HepG2 (cell line): ENCODE results near the gene ST6GALNAC4. TPM values are rescaled to one million over a fixed set of nuclear protein-coding genes. Genes with fewer than 3 reads are reported as not detected.

Source experiments
- CEBPB ChIP-seq: IDR thresholded peaks from 2 replicates; pipeline ENCODE4 v1.6.1; 2011; ENCODE audit warnings: low read depth, low read length, improper control_type of control experiment, borderline replicate concordance
- DRAP1 ChIP-seq: IDR thresholded peaks from 2 replicates; pipeline ENCODE4 v1.6.1; 2016; ENCODE audit warnings: missing genetic modification reagents, missing compliant biosample characterization
- NR3C1 ChIP-seq: sonication (generic); formaldehyde crosslinking; IDR thresholded peaks from 2 replicates; pipeline ENCODE4 v1.4.0; 2020; ENCODE audit warnings: missing genetic modification reagents
- NRL ChIP-seq: sonication (generic); formaldehyde crosslinking; IDR thresholded peaks from 2 replicates; pipeline ENCODE4 v1.5.0; 2020; ENCODE audit warnings: missing genetic modification reagents, mild to moderate bottlenecking, moderate library complexity, borderline replicate concordance
- SMARCE1 ChIP-seq: fragments of 450-650 bp; IDR thresholded peaks from 2 replicates; pipeline ENCODE4 v1.6.1; 2017; ENCODE audit warnings: borderline replicate concordance
- SNAPC4 ChIP-seq: sonication (generic); formaldehyde crosslinking; IDR thresholded peaks from 2 replicates; pipeline ENCODE4 v1.4.0; 2020; ENCODE audit warnings: mild to moderate bottlenecking, missing genetic modification reagents
- SP2 ChIP-seq: sonication (generic); formaldehyde crosslinking; IDR thresholded peaks from 2 replicates; pipeline ENCODE4 v1.5.1; 2020; ENCODE audit warnings: mild to moderate bottlenecking, missing genetic modification reagents
- TBL1XR1 ChIP-seq: fragments of 150-350 bp; IDR thresholded peaks from 2 replicates; pipeline ENCODE4 v1.6.1; 2014; ENCODE audit warnings: borderline replicate concordance, low read length; ENCODE audit not compliant: partially characterized antibody
- THAP11 ChIP-seq: IDR thresholded peaks from 2 replicates; pipeline ENCODE4 v1.6.1; 2016; ENCODE audit warnings: missing biosample characterization, missing genetic modification reagents
- ZFP82 ChIP-seq: sonication (generic); formaldehyde crosslinking; IDR thresholded peaks from 2 replicates; pipeline ENCODE4 v1.5.1; 2020; ENCODE audit warnings: mild to moderate bottlenecking, missing genetic modification reagents, borderline replicate concordance
- ZNF274 ChIP-seq: sonication (generic); formaldehyde crosslinking; IDR thresholded peaks from 2 replicates; pipeline ENCODE4 v1.5.1; 2020; ENCODE audit warnings: mild to moderate bottlenecking, missing genetic modification reagents
- ZNF724P ChIP-seq: sonication (generic); formaldehyde crosslinking; IDR thresholded peaks from 2 replicates; pipeline ENCODE4 v1.8.0; 2022; ENCODE audit warnings: missing genetic modification reagents, borderline replicate concordance
- ZNF747 ChIP-seq: sonication (generic); formaldehyde crosslinking; IDR thresholded peaks from 2 replicates; pipeline ENCODE4 v1.8.1; 2023; ENCODE audit warnings: missing genetic modification reagents, mild to moderate bottlenecking, borderline replicate concordance
- ZNF766 ChIP-seq: sonication (generic); formaldehyde crosslinking; IDR thresholded peaks from 2 replicates; pipeline ENCODE4 v1.5.0; 2020; ENCODE audit warnings: missing genetic modification reagents, borderline replicate concordance
- polyA plus RNA-seq, 8 experiments: library from polyadenylated mRNA; depleted of rRNA in 3 of 8; stranded (reverse) in 7 of 8; unstranded in 1 of 8; fragments of >200 nt; fragmentation: Illumina TruSeq in 4 of 8; extraction: Trizol in 4 of 8; gene quantifications; 2 replicates each; pipeline versions ENCODE4 v1.2.1 to v1.2.3, GENCODE V29; 2011 to 2016; ENCODE audit warnings: low read depth in 4 of 8, missing spikeins in 1 of 8, mixed read lengths in 1 of 8; ENCODE audit not compliant: insufficient read depth in 1 of 8
- total RNA-seq, 5 experiments: library from RNA; depleted of rRNA; stranded (reverse); fragments of >200 nt; fragmentation: Illumina TruSeq; extraction: Trizol; gene quantifications; 2 replicates each; pipeline ENCODE4 v1.2.3, GENCODE V29; 2016; ENCODE audit warnings: low read depth in 1 of 5
- TF ChIP-seq, protein P1 (sequence below): sonication (generic); formaldehyde crosslinking; IDR thresholded peaks from 2 replicates; pipeline ENCODE4 v1.8.1; 2023; ENCODE audit warnings: mild to moderate bottlenecking, moderate library complexity, missing genetic modification reagents
- TF ChIP-seq, protein P2 (sequence below): sonication (generic); formaldehyde crosslinking; IDR thresholded peaks from 2 replicates; pipeline ENCODE4 v1.5.1; 2020; ENCODE audit warnings: mild to moderate bottlenecking, missing genetic modification reagents, borderline replicate concordance

Gene ST6GALNAC4
- total and polyA plus RNA-seq, 2 of the 13 experiments (the other 11 are each of a cell fraction or from before 2014, with no cell fraction given) = 18.8 to 27.7 TPM

DNA sequence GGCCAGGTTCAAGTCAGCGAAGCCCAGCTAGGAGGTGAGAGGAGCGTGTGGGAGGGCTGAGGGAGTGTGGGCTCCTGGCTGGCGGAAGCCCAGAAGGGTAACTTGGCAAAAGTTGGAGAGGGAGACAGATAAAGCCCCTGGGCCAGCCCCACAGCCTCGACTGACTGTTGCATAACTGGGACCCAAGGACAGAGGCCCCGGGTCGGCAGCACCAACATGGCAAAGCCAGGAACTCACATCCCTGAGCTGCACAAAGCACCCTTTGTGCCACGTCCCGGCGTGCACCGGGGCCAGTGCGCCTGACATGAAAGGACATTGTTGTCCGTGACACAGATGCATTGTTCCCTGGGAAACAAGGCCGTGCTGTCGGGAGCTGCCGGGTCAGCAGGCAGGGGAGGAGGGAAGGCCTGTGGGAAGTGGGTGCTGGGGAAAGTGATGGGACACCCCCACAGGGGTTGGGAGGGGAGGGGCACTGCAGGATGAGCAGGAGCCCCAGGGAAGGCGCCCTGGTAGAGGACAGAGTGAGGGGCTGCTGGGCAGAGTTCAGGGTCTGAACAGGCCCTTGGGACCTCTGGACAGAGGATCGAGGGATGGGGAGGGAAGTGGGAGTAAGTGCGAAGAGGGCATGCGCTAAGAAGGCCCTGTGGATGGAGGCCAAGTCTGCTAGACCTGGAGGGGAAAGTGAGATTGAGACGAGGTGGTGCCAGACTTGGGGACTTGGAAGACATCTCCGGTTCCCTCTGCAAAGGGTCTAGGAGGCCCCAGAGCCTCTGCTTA, 33.9 kb upstream of the ST6GALNAC4 start (continued):
- TF ChIP-seq SNAPC4 (CRISPR knock-in tag) = peak; percentile 82
- peak; percentile 33 for TF ChIP-seq TBL1XR1
- peak; percentile 90 for TF ChIP-seq DRAP1 (CRISPR knock-in tag)
- TF ChIP-seq, protein P1, sequence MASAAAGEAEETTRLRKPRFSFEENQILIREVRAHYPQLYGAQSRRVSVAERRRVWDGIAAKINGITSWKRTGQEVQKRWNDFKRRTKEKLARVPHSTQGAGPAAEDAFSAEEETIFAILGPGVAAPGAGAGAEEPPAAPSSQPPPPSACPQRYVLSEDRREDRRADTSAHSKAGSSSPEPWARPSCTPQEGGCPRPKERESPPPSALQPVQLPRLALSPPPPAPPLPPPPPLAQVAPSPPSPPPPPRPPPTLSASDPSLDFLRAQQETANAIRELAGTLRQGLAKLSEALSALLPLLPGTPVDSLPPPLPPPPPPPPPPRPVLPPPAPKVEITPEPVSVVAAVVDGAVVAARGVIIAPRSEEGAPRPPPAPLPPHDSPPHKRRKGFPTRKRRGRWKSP (CRISPR knock-in tag) = peak; percentile 66; the same call in 1 of the 2 replicates
- TF ChIP-seq ZNF747 (CRISPR knock-in tag) = peak; percentile 88; the same call in 1 of the 2 replicates
- TF ChIP-seq THAP11 (CRISPR knock-in tag) = peak; percentile 88
- peak; percentile 92 for TF ChIP-seq CEBPB
- no peak for TF ChIP-seq ZFP82 (CRISPR knock-in tag)
- TF ChIP-seq, protein P2, sequence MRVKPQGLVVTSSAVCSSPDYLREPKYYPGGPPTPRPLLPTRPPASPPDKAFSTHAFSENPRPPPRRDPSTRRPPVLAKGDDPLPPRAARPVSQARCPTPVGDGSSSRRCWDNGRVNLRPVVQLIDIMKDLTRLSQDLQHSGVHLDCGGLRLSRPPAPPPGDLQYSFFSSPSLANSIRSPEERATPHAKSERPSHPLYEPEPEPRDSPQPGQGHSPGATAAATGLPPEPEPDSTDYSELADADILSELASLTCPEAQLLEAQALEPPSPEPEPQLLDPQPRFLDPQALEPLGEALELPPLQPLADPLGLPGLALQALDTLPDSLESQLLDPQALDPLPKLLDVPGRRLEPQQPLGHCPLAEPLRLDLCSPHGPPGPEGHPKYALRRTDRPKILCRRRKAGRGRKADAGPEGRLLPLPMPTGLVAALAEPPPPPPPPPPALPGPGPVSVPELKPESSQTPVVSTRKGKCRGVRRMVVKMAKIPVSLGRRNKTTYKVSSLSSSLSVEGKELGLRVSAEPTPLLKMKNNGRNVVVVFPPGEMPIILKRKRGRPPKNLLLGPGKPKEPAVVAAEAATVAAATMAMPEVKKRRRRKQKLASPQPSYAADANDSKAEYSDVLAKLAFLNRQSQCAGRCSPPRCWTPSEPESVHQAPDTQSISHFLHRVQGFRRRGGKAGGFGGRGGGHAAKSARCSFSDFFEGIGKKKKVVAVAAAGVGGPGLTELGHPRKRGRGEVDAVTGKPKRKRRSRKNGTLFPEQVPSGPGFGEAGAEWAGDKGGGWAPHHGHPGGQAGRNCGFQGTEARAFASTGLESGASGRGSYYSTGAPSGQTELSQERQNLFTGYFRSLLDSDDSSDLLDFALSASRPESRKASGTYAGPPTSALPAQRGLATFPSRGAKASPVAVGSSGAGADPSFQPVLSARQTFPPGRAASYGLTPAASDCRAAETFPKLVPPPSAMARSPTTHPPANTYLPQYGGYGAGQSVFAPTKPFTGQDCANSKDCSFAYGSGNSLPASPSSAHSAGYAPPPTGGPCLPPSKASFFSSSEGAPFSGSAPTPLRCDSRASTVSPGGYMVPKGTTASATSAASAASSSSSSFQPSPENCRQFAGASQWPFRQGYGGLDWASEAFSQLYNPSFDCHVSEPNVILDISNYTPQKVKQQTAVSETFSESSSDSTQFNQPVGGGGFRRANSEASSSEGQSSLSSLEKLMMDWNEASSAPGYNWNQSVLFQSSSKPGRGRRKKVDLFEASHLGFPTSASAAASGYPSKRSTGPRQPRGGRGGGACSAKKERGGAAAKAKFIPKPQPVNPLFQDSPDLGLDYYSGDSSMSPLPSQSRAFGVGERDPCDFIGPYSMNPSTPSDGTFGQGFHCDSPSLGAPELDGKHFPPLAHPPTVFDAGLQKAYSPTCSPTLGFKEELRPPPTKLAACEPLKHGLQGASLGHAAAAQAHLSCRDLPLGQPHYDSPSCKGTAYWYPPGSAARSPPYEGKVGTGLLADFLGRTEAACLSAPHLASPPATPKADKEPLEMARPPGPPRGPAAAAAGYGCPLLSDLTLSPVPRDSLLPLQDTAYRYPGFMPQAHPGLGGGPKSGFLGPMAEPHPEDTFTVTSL (CRISPR knock-in tag) = peak; percentile 73; the same call in 1 of the 2 replicates
- no peak for TF ChIP-seq NR3C1
- TF ChIP-seq ZNF274 (CRISPR knock-in tag) = peak; percentile 53; the same call in 1 of the 2 replicates
- TF ChIP-seq SP2 (CRISPR knock-in tag) = no peak
- TF ChIP-seq SMARCE1 = no peak
- TF ChIP-seq ZNF766 (CRISPR knock-in tag) = peak; percentile 53; the same call in 1 of the 2 replicates
- TF ChIP-seq ZNF724P (CRISPR knock-in tag) = 0 out of 2 replicates have a peak, but pooled peaks have one; percentile 22
- TF ChIP-seq NRL (CRISPR knock-in tag) = peak; percentile 94
